Epithelial cell of esophagus (primary cell): ENCODE measurements around the gene PLVAP.

Experiments
- DNase-seq: peaks from one replicate; pipeline ENCODE4 v3.0.0; 2010; ENCODE audit warnings: low read depth
- H3K4me3 ChIP-seq: 2 replicates; pipeline ENCODE4 v1.5.1; 2011; ENCODE audit warnings: mild to moderate bottlenecking, low read length, control low read depth
- TF ChIP-seq, protein P1 (sequence below): IDR thresholded peaks from 2 replicates; pipeline ENCODE4 v1.5.1; 2011; ENCODE audit warnings: low read depth, mild to moderate bottlenecking, low read length, control low read depth, inconsistent platforms; ENCODE audit not compliant: insufficient read depth; ENCODE audit errors: missing control alignments

Gene PLVAP

DNA sequence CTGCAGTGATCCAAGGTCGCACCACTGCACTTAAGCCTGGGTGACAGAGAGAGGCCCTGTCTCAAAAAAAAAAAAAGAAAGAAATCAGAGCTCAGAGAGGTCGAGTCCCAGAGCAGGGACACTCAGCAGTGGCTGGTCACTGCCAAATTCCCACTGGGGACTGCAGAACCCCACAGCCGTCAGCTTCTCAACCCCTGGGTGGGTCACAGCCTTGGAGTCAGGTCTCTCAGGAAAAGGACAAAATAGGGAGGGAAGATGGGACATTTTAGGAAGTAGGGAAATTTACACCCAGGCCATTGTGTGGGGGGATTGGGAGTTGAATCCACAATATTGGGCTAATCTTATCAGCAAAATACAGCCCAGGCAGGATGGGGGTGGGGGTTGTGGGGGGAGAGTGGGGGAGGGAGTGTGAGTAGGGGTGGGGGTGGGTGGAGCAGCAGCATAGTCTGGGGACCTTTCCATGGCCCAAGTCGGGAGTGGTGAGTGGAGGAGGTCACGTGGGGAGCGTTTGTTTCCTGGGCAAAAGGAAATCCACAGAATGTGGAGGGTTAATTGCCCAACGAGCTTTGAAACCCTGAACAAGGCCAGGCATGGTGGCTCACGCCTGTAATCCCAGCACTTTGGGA lies 21.9 kb upstream of the PLVAP start:
- DNase-seq = no peak
- H3K4me3 ChIP-seq = no peak overlapping the region
- TF ChIP-seq, protein P1, sequence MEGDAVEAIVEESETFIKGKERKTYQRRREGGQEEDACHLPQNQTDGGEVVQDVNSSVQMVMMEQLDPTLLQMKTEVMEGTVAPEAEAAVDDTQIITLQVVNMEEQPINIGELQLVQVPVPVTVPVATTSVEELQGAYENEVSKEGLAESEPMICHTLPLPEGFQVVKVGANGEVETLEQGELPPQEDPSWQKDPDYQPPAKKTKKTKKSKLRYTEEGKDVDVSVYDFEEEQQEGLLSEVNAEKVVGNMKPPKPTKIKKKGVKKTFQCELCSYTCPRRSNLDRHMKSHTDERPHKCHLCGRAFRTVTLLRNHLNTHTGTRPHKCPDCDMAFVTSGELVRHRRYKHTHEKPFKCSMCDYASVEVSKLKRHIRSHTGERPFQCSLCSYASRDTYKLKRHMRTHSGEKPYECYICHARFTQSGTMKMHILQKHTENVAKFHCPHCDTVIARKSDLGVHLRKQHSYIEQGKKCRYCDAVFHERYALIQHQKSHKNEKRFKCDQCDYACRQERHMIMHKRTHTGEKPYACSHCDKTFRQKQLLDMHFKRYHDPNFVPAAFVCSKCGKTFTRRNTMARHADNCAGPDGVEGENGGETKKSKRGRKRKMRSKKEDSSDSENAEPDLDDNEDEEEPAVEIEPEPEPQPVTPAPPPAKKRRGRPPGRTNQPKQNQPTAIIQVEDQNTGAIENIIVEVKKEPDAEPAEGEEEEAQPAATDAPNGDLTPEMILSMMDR = no peak

DNA sequence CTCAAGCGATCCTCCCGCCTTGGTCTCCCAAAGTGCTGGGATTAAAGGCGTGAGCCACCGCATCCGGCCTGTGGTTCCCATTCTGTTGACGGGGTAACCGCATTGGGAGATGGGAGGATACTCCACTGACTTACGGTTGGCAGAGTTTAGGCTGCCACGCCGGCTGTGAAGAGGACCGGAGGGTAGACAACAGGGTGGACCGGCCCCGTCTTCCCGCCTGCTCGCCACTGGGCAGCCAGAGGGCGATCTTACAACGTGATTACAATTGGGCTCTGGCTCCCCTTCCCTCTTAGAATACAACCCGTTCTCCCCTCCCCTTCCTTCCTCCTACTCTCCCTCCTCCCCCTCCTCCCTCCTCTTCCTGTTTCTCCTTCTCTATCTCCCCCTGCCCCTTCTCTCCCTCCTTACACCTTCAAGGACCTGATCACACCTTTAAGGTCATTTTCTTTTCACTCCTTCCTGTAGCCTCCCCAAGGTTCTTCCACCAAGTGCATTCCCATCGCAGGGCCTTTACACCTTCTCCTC lies 17.8 kb upstream of the PLVAP start:
- H3K4me3 ChIP-seq = peak overlapping the region; percentile 11
- peak; percentile 67 for DNase-seq
- TF ChIP-seq, protein P1 = peak; percentile 76

DNA sequence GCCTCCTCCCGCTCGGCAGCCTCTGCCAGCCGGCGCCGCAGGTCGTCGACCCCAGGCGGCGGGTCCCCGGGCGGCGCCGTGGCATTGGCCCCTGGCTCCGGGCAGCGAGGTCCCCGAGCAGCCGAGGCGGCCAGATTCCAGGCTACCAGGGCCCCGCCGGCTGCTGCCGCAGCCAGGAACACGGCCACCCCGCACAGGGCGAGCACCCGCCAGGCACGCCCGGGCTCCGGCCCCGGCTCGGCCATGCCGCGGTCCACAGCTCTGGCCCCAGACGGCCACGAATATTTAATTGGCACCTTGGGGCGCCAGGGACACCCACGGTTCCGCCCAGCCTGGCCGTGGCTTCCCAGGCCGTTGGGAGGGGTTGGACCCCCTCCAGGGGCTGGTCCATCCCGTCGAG lies 16.8 kb upstream of the PLVAP start, which contains the start of gene CCDC194:
CCDC194 (minus strand) TSS at position 283 of the 400 bp plus-strand sequence; CDS start at position 245, 38 bp downstream.
- H3K4me3 ChIP-seq = no peak within 1 kb of the TSS
- TF ChIP-seq, protein P1 = no peak
- no peak for DNase-seq

DNA sequence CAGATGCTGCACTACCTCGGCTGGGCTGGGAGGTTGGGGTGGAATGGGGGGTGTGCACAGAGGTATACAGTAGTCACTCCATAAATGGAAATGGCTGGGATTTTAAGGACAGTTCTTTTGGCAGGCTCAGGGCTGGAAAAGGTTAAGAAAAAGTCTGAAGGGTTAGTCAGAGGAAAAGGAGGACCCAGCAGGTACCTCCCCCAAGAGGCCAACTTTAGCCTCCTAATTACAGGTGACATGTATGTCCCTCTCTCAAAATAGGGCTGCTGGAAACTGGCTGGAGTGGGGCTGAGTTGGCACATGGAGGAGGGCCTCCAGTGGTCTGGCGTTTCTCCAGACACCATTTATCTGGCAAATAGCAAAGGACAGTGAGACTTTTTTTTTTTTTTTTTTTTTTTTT lies 15.9 kb upstream of the PLVAP start:
- no peak for DNase-seq
- no peak overlapping the region for H3K4me3 ChIP-seq
- TF ChIP-seq, protein P1 = no peak

DNA sequence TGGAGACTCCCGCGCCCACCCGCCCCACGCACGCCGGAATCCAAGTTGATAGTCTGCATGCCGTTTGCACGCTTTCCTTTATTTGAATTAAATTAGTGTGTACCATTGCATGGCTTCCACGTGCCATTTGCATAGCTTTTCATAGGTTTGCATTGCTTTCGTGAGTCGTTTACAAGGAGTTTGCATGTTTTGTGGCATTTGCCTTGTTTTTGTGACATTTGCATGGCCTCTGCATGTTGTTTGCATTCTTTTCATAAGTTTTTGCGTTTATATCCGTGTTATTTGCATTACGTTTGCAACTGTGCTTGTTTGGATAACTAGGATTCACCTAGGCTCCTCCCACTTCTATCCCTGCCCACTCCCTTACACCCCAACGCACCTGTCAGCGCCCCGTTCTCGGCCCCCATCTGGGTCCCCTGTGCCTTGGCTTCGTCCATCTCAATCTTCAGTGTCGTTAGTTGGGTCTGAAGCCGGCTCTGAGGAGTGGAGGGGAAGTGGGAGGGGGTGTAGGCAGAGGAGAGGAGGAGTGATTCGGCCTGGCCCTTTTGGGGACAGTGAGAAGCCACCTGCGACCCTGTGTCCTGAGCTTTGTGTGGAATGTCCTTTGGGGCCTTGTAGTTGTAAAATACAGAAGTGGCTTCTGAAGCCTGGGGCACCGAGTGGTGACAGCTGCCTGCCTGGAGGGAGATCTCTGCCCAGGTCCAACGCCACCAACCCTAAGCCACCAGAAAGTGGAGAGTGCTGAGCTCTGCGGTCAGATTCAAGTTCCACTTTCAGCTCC lies 14.4 kb upstream of the PLVAP start:
- TF ChIP-seq, protein P1 = no peak
- no peak for DNase-seq
- peak overlapping the region; percentile 44 for H3K4me3 ChIP-seq

DNA sequence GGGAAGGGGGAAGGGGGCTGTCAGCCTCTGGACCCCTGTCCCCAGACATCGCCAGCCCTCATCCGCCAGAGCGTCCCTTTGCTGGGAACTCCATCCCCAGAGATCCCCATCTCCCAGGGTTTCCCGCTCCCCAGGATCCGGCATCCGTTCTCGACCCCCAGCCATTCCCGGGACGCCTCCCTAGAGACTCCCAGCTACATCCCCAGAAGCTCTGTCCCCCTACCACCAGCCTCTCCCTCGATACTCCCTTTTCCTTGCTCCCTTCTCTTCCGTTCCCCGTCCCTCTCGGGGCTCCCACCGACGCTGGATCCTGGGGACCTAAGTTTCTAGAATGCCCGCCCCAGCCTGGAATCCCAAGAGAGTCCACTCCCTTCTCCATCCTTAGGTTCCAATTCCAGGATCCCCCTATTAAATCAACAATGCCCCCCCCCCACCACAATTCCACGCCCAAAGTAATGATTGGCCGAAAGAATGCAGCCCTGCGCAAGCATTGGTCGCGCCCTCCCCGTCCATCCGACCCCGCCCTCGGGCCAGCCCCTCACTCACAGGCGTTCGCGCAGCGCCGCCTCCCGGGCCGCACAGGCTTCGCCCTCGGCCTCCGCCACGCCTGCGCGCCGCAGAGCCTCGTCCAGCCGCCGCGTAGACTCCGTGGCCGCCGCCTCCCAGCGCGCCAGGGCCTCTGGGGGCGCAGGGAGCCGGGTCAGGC lies 13.7 kb upstream of the PLVAP start:
- peak; percentile 94 for DNase-seq
- TF ChIP-seq, protein P1 = peak; percentile 42

More for the DNA sequence above, 13.7 kb upstream of the PLVAP start:
- peak overlapping the region; percentile 52 for H3K4me3 ChIP-seq
